Adipocyte (in vitro differentiated cells): ENCODE measurements around the gene COPRS.
"Not testable (repeated sequence)": the region's sequence is repeated elsewhere in the genome, so short reads cannot be mapped to it uniquely, and the experiment has no call there.

Source experiments
- DNase-seq: peaks from one replicate; pipeline ENCODE4 v3.0.0-alpha.2; 2015; ENCODE audit warnings: low read depth
- H3K27me3 ChIP-seq: replicated peaks from 2 replicates; pipeline ENCODE4 v1.7.0; 2013; ENCODE audit warnings: mild to moderate bottlenecking, low read length, moderate library complexity; ENCODE audit not compliant: control insufficient read depth, insufficient read depth
- H3K36me3 ChIP-seq: 2 replicates; pipeline ENCODE4 v1.7.0; 2013; ENCODE audit warnings: low read length, mild to moderate bottlenecking, moderate library complexity; ENCODE audit not compliant: control insufficient read depth, insufficient read depth, severe bottlenecking
- H3K4me1 ChIP-seq: 2 replicates; pipeline ENCODE4 v1.7.0; 2013; ENCODE audit warnings: mild to moderate bottlenecking, low read length, moderate library complexity; ENCODE audit not compliant: control insufficient read depth, insufficient read depth
- H3K4me3 ChIP-seq: 2 replicates; pipeline ENCODE4 v1.7.0; 2013; ENCODE audit warnings: mild to moderate bottlenecking, low read length, moderate library complexity
- H3K9ac ChIP-seq: 2 replicates; pipeline ENCODE4 v1.7.0; 2013; ENCODE audit warnings: mild to moderate bottlenecking, low read length, moderate library complexity
- H3K9me3 ChIP-seq: 2 replicates; pipeline ENCODE4 v1.7.0; 2013; ENCODE audit warnings: mild to moderate bottlenecking, low read length, moderate library complexity; ENCODE audit not compliant: control insufficient read depth

The COPRS gene

DNA sequence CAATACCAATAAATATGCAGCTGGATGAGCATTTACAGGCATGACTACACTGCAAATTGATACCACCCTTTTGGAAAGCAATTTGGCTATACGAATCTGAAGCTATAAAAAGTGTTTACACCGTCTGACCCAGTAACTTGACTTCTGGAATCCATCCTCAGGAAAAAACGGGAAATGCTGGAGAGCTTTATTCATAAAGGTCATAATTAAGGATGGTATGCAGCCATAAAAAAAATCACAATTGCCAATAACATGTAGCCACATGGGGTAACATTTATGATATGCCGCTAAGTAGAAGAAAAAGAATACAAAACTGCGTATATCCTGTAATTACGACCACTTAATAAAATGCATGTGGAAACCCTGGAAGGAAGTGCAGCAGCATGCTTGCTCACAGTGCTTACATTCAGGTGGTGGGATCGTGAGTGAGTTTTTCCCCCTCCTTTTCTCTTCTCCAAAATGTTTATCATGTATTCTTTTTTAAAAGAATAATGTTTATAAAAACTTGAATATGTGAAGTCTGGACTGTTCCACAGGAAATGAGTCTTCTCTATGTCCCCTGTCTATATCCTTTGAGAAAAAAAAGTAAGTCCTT, 34.2 kb downstream of the COPRS start:
- Histone ChIP-seq H3K9ac (no peak overlapping the region), H3K36me3 (no peaks in the 10 kb centered on the region)

DNA sequence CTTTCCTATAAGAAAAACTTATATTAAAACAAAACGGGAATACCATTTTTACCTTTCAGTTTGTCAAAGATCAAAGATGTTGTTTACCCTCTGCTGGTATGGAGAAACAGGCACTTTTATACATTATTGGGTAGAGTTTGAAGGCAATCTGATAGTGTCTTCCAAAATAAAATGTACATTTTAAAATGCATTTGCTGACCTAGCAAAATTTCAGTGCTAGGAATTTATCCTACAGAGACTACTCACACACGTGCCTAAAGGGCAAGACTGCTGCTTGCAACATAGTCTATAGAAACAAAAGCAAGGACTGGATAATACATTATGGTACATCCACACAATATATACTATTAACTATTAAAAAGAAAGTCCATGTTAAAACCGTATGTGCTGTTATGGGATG, 36.0 kb downstream of the COPRS start:
- no peaks in the 10 kb centered on the region for H3K36me3 ChIP-seq
- no peaks in the 10 kb centered on the region for H3K9me3 ChIP-seq
- H3K4me3 ChIP-seq: no peak overlapping the region
- no peaks in the 10 kb centered on the region for H3K27me3 ChIP-seq
- no peak overlapping the region for H3K9ac ChIP-seq
- no peak for DNase-seq
- peaks cover 13% of the 10 kb centered on the region for H3K4me1 ChIP-seq

More for the DNA sequence above, 34.2 kb downstream of the COPRS start:
- Histone ChIP-seq H3K27me3 (no peaks in the 10 kb centered on the region), H3K9me3 (no peaks in the 10 kb centered on the region), H3K4me1 (peaks cover 13% of the 10 kb centered on the region), H3K4me3 (no peak overlapping the region)
- DNase-seq: peak; percentile 22

GRCh38 chr17:31820691-31821435, 38.2 kb downstream of the COPRS start:
- DNase-seq: no peak
- H3K27me3 ChIP-seq: no peaks in the 10 kb centered on the region
- peaks cover 8% of the 10 kb centered on the region for H3K4me1 ChIP-seq
- H3K4me3 ChIP-seq: no peak overlapping the region
- H3K9ac ChIP-seq: no peak overlapping the region
- H3K36me3 ChIP-seq: no peaks in the 10 kb centered on the region
- H3K9me3 ChIP-seq: no peaks in the 10 kb centered on the region

DNA sequence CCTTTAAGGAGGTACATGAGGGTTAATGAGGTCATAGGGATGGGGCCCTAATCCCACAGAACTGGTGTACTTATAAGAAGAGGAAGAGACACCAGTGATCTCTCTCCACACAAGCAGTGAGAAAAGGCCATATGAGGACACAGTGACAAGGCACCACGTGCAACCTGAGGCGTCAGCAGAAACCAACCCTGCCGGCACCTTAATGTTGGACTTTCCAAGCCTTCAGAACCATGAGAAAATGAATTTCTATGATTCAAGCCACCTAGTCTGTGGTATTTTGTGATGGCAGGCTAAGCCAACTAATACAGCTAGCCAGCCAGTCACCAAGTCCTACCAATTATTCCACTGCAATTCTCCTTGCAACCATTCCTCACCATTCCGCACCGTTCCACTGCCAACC, 39.5 kb downstream of the COPRS start:
- Histone ChIP-seq H3K9me3 (no peaks in the 10 kb centered on the region), H3K4me1 (peaks cover 2% of the 10 kb centered on the region), H3K36me3 (no peaks in the 10 kb centered on the region), H3K27me3 (no peaks in the 10 kb centered on the region), H3K9ac (no peak overlapping the region), H3K4me3 (no peak overlapping the region)
- no peak for DNase-seq

GRCh38 chr17:31818863-31819262, 40.2 kb downstream of the COPRS start:
- not testable (repeated sequence) for DNase-seq, H3K4me3 ChIP-seq, H3K36me3 ChIP-seq, H3K4me1 ChIP-seq, H3K9me3 ChIP-seq, H3K9ac ChIP-seq, H3K27me3 ChIP-seq

GRCh38 chr17:31815212-31815730, 43.8 kb downstream of the COPRS start:
- Histone ChIP-seq H3K4me3 (no peak overlapping the region), H3K9ac (no peak overlapping the region), H3K27me3 (no peaks in the 10 kb centered on the region), H3K9me3 (peaks cover 2% of the 10 kb centered on the region), H3K4me1 (peaks cover 8% of the 10 kb centered on the region), H3K36me3 (no peaks in the 10 kb centered on the region)
- no peak for DNase-seq

GRCh38 chr17:31811101-31811500, 47.9 kb downstream of the COPRS start:
- Histone ChIP-seq H3K9me3 (peaks cover 8% of the 10 kb centered on the region), H3K4me3 (no peak overlapping the region), H3K27me3 (no peaks in the 10 kb centered on the region), H3K9ac (no peak overlapping the region), H3K36me3 (no peaks in the 10 kb centered on the region), H3K4me1 (peaks cover 8% of the 10 kb centered on the region)
- no peak for DNase-seq

- not testable (repeated sequence) for H3K4me1 ChIP-seq, H3K9ac ChIP-seq, H3K27me3 ChIP-seq, H3K36me3 ChIP-seq, H3K9me3 ChIP-seq, DNase-seq, H3K4me3 ChIP-seq
Measured at GRCh38 chr17:31809876-31810275, 49.2 kb downstream of the COPRS start.

- H3K4me1 ChIP-seq: peaks cover 8% of the 10 kb centered on the region
- H3K9me3 ChIP-seq: peaks cover 8% of the 10 kb centered on the region
- no peak overlapping the region for H3K9ac ChIP-seq
- no peaks in the 10 kb centered on the region for H3K36me3 ChIP-seq
- DNase-seq: no peak
- H3K4me3 ChIP-seq: no peak overlapping the region
- no peaks in the 10 kb centered on the region for H3K27me3 ChIP-seq
Measured at GRCh38 chr17:31808521-31809050, 50.5 kb downstream of the COPRS start.

DNA sequence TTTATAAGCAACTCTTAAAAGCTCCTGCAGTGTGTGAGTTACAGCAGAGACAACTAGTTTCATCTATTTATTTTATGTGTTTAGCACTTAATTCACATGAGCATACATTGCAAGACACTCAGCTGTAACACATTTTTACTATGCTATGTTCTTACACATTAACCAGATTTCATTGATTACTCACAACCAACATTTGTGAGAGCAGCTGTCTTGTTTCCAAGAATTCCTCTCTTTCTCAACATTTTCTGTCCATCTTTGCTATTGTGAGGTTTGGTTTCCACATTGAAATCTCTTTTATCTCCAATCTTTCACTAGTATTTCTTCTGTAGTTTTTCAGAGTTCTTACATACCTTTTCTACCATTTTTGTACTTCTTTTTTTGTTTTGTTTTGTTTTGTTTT, 51.2 kb downstream of the COPRS start:
- peaks cover 8% of the 10 kb centered on the region for H3K4me1 ChIP-seq
- no peak overlapping the region for H3K4me3 ChIP-seq
- no peaks in the 10 kb centered on the region for H3K27me3 ChIP-seq
- H3K36me3 ChIP-seq: no peaks in the 10 kb centered on the region
- H3K9me3 ChIP-seq: peaks cover 8% of the 10 kb centered on the region
- DNase-seq: peak; percentile 27
- no peak overlapping the region for H3K9ac ChIP-seq

DNA sequence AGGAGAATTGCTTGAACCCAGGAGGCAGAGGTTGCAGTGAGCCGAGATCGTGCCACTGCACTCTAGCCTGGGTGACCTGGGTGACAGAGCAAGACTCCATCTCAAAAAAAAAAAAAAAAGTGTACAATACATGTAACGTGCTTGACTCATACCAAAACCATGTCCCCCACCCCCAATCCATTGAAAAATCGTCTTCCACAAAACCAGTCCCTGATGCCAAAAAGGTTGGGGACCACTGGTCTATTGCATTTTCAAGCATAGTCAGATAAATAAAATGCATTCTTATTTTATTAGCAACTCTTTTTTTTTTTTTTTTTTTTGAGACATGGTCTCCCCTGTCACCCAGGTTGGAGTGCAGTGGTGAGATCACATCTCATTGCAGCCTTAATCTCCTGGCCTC, 52.1 kb downstream of the COPRS start:
- no peak overlapping the region for H3K4me3 ChIP-seq
- H3K9ac ChIP-seq: no peak overlapping the region
- peaks cover 8% of the 10 kb centered on the region for H3K4me1 ChIP-seq
- no peak for DNase-seq
- peaks cover under 1% of the 10 kb centered on the region for H3K27me3 ChIP-seq
- H3K36me3 ChIP-seq: no peaks in the 10 kb centered on the region
- peaks cover 8% of the 10 kb centered on the region for H3K9me3 ChIP-seq
